ENCODE results near the gene C2CD4A.

DNA sequence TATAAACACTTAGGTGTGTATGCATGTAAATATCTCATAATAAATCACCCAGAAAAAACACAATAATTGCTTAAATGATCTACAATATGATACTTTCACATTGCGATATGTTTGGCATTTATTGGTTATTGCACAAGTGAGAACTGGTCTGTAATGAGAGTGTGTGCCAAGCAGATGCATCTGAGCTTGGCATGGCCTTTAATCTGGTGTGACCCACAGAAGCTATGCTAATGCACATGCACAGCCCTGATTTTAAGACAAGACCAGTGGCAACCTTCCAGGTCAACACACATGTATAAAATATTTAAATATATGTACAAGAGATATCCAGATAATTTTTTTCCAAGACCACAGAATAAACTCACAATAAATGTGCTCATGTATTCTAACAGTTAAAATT, 42.7 kb downstream of the C2CD4A start:
- TF ChIP-seq, protein P1, sequence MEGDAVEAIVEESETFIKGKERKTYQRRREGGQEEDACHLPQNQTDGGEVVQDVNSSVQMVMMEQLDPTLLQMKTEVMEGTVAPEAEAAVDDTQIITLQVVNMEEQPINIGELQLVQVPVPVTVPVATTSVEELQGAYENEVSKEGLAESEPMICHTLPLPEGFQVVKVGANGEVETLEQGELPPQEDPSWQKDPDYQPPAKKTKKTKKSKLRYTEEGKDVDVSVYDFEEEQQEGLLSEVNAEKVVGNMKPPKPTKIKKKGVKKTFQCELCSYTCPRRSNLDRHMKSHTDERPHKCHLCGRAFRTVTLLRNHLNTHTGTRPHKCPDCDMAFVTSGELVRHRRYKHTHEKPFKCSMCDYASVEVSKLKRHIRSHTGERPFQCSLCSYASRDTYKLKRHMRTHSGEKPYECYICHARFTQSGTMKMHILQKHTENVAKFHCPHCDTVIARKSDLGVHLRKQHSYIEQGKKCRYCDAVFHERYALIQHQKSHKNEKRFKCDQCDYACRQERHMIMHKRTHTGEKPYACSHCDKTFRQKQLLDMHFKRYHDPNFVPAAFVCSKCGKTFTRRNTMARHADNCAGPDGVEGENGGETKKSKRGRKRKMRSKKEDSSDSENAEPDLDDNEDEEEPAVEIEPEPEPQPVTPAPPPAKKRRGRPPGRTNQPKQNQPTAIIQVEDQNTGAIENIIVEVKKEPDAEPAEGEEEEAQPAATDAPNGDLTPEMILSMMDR (IDR thresholded peaks at IDR 0.05; ENCODE audit: insufficient read depth, low read length): no peak
- TF ChIP-seq POLR2AphosphoS5 (IDR thresholded peaks at IDR 0.05; ENCODE audit: low read depth): no peak

Data from HL-60 (cell line).